Stimulated activated CD8-positive, alpha-beta memory T cell treated with anti-CD3 and anti-CD28 coated beads, Interleukin-15, amount 100 ng/mL, for 1 hour (primary cell): Measurements from ENCODE around the gene TBC1D14.
"Not testable (repeated sequence)": the region's sequence is repeated elsewhere in the genome, so short reads cannot be mapped to it uniquely, and the experiment has no call there.

Source experiments
- DNase-seq: peaks from one replicate; pipeline ENCODE4 v3.0.0-alpha.2; 2020; ENCODE audit warnings: low read depth

The TBC1D14 gene

DNA sequence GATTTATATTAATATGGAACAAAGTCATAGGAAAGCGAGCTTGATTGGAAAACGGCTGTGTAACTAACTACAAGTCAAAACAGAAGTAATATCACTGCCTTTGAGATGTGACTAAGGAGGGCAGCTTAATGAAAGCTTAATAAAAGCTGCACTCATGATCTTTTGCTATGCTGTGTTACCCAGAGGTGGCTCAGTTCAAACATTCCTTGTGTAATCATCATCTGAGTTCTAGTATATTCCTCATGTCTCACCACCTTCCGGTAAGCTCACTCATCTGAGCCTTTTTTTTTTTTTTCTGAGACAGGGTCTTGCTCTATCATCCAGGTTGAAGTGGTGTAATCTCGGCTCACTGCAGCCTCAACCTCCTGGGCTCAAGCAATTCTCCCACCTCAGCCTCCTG is 153.2 kb downstream of the TBC1D14 start:
- no peak for DNase-seq

DNA sequence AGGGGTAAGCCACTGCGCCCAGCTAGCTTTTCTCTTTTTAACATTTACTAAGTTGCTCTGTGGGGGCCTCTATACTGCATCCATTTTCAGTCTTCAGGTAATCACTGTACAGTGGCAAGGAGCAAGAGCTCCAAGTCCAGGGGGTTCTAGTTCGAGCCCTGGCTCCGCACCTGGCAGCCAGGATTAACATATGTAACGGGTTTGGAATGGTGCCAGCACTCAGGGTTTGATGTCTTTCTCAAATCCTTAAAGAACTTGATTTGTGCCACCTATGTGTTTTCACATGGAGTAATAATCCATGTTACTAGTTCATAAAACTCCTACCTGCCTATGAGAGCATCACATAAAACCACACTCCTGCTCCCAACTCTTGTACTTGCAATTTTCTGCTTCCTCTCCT is 153.7 kb downstream of the TBC1D14 start:
- DNase-seq: no peak

GRCh38 chr4:7066006-7066405 is 156.4 kb downstream of the TBC1D14 start:
- DNase-seq: no peak

DNA sequence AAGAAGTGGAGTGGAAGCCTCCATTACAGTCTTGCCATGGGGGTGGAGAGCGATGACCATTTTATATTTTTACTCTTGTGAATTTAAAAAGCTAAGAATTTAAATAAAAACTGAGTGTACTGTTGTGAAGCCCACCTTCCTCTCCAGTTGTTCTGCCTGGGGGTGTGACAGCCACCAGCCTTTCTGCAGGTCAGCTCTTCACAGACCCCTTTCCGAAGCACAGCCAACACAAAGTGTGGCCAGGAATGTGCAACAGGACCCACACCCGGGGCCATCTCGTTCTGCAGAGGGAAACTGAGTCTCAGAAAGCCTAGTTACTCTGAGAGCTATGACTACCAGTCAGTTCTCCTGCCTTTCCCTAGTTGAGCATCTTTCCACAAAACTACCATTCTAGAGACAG is 156.9 kb downstream of the TBC1D14 start:
- DNase-seq: no peak

GRCh38 chr4:7067126-7067451 is 157.5 kb downstream of the TBC1D14 start:
- DNase-seq: no peak

GRCh38 chr4:7067452-7068278 is 158.0 kb downstream of the TBC1D14 start, which contains the start of gene GRPEL1:
TSS of gene GRPEL1 (minus strand) at chr4:7068064. CDS start at chr4:7068032, 32 bp downstream.
- DNase-seq: peak; percentile 100

DNA sequence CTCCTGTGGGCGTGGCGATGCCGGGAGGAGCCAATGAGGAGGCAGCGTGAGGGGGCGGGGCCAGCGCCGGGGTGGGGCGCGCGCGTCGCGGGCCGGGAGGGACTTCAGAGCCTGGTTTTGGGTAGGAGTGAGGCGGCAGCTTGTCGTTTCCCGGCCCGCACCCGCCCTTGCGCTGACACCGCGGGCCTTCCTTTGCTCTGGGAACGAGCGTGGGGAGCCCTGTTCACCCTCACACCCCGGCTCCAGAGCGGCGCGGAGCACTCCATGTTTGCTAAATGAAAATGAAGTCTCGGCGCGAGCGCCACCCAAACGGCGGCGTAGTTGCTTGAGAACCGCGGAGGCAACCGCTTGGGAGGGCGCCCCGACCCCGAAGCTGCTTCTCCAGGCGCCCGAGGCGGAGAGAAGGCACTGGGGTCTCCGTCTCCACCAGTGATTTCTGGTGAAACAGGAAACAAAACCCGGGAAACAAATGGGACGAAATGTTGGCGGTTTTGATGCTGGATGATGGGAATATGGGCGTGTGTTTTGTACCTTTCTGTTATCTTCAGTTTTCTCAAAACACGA is 158.7 kb downstream of the TBC1D14 start:
- no peak for DNase-seq

GRCh38 chr4:7068883-7069282 is 159.3 kb downstream of the TBC1D14 start:
- DNase-seq: no peak

- DNase-seq: peak; percentile 87
Measured at GRCh38 chr4:7070729-7071511, 161.3 kb downstream of the TBC1D14 start.

DNA sequence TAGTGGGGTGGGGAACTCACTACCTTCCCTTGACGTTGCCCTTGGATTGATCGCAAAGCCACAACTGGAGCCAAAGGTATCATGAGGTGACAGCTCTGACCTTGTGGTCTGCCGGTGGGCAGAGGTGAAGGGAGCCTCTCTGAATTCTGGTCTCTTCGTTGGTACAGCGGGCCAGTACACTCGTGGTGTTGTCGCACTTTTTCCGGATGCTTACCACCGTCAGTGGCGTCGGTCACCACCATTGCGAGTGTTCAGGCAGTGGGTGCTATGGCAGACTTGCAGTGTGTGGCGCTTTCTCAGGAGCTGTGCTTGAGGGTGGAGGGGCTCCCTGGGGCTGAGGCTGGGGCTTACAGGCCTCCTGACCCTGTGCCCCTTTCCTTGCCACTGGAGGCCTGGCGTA is 163.4 kb downstream of the TBC1D14 start:
- DNase-seq: no peak

- DNase-seq: no peak
Measured at GRCh38 chr4:7073526-7074390, 164.1 kb downstream of the TBC1D14 start.

DNA sequence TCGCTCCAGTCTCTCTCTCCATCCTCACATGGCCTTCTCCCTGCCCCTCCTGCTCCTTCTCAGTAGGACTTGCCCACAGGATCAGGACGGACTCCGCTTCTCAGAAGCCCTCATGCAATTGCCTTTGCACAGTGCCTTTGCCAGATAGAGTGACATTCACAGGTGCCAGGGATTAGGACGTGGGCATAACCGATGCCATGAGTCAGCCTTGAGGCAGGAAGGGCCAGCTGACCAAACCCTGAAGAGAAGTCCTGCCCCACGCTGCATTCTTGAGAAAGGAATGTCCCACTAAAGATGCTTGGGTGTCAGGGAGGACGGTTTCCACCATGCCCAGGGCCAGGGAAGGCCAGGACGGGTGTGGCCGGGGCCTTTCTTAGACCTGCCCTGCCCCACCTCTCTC is 164.8 kb downstream of the TBC1D14 start:
- DNase-seq: no peak

- no peak for DNase-seq
Measured at GRCh38 chr4:7075962-7076695, 166.5 kb downstream of the TBC1D14 start.

DNA sequence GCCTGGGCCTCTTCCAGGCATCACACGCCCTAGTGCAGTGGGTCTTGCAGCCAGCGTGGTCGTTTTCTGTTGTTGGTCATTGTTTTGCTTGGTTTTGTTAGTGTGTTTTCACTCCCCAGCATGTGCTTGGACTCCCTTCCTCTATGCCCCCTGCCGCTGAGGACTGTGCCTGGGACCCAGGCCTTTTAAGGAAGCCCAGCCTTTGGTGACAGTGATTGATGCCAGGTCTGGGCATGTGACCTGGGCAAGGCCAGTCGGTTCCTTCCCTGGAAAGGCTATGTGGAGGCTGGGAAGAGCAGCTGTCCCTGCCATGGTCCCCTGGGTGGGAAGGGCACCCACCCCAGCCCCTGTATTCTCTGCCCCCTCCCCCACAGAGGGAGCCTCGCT is 167.1 kb downstream of the TBC1D14 start:
- no peak for DNase-seq

DNA sequence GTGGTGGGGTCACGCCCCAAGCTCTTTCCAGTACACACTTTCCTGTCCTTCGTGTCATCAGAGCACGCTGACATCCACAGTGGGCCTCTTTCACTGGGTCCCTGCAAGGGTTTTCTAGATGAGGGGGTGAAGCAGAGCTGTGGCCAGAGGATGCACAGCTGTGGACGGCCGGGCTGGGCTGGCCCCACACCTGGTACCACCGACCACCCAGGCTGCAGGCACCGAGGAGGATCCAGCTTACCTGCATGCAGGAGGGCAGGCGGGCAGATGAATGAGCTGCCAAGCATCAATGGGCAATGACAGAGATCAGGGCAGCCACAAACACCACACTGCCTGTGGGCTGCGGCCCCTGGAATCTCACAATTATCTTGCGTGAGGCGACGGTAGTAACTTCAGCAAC is 167.7 kb downstream of the TBC1D14 start:
- no peak for DNase-seq

DNA sequence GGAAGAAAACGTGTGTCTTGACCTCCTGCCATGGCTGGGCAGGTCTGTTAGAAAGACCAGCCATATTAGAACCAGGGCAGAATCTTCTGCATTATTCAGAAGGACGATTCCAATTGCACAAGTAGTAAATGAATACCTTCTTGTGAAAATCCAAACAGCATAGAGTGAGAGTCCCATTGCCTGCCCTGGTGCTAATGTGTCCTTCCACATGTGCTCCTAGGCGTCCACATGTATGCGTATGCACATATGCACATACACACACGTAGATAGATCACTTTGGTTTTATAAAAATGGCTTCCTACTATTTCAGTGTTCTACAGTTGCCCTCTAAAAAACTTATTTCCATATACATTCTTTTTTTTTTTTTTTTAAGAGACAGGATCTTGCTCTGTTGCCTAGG is 168.4 kb downstream of the TBC1D14 start:
- no peak for DNase-seq

DNA sequence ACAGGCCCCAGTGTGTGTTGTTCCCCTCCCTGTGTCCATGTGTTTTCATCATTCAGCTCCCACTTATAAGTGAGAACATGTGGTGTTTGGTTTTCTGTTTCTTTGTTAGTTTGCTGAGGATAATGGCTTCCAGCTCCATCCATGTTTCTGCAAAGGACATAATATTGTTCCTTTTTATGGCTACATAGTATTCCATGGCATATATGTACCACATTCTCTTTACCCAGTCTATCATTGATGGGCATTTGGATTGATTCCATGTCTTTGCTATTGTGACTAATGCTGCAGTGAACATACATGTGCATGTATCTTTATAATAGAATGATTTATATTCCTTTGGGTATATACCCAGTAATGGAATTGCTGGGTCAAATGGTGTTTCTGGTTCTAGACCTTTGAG is 169.9 kb downstream of the TBC1D14 start:
- DNase-seq: not testable (repeated sequence)

DNA sequence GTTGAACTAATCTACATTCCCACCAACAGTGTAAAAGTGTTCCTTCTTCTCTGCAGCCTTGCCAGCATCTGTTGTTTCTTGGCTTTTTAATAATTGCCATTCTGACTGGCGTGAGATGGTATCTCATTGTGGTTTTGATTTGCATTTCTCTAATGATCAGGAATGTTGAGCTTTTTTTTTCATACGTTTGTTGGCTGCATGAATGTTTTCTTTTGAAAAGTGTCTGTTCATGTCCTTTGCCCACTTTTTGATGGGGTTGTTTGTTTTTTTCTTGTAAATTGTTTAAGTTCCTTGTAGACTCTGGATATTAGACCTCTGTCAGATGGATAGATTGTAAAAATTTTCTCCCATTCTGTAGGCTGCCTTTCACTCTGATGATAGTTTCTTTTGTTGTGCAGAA is 170.3 kb downstream of the TBC1D14 start:
- not testable (repeated sequence) for DNase-seq
